H1 (cell line): Measurements from ENCODE around the gene TUBB8. TPM values are rescaled to one million over a fixed set of nuclear protein-coding genes. Genes with fewer than 3 reads are reported as not detected.

ENCODE experiments used
- POLR2A ChIP-seq, 2 experiments: IDR thresholded peaks; 1 replicate in 1 of 2; 2 replicates in 1 of 2; pipeline ENCODE4 v1.6.1; 2011; ENCODE audit warnings: low read depth in 2 of 2, low read length in 2 of 2, mild to moderate bottlenecking in 2 of 2; ENCODE audit errors: control extremely low read depth in 1 of 2
- polyA plus RNA-seq, 7 experiments: library from polyadenylated mRNA; depleted of rRNA in 3 of 7; stranded (reverse) in 5 of 7; unstranded in 2 of 7; fragments of >200 nt in 5 of 7; fragments of 200-250 nt in 2 of 7; gene quantifications; 1 replicate in 5 of 7; 2 replicates in 1 of 7; 4 replicates in 1 of 7; pipeline versions ENCODE4 v1.2.1 to v1.2.3, GENCODE V29; 2011 to 2013; ENCODE audit warnings: missing spikeins in 2 of 7, mixed read lengths in 2 of 7
- total RNA-seq: library from RNA; stranded (reverse); fragmentation: NEBNext Ultra II Directional; extraction: Animal tissue kit (Norgen Biotek cat#: 25700); gene quantifications from 2 replicates; pipeline ENCODE4 v1.2.1, GENCODE V29; 2021
- TF ChIP-seq, protein P1 (sequence below): fragments of 300-600 bp; sonication (generic); IDR thresholded peaks from 2 replicates; pipeline ENCODE4 v1.7.1; 2012; ENCODE audit warnings: low read length, moderate library complexity, mild to moderate bottlenecking, inconsistent platforms; ENCODE audit not compliant: insufficient replicate concordance

TUBB8 gene
- total and polyA plus RNA-seq, 2 of the 8 experiments (the other 6 are each of a cell fraction or from before 2014, with no cell fraction given): 1.4 to 1.5 TPM

DNA sequence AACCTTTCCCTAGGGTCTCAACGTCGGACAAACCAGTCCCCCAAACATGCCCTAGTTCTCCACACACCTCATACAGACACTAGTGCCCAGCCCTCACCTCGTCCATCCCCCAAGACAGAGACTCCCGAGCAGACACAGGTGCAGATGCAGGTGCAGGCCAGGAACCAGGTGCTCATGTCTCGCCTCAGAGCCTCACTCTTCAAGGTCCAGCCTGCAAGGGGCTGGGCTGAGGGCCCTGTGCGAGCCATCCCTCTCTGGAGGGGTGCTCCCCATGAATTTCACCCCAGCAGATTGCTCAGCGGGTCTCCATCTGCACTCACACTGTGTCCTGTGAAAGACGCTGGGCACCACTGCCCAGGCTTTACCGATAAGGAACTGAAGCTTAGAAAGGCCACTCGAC is 36.9 kb upstream of the TUBB8 start (continued):
- TF ChIP-seq, protein P1, sequence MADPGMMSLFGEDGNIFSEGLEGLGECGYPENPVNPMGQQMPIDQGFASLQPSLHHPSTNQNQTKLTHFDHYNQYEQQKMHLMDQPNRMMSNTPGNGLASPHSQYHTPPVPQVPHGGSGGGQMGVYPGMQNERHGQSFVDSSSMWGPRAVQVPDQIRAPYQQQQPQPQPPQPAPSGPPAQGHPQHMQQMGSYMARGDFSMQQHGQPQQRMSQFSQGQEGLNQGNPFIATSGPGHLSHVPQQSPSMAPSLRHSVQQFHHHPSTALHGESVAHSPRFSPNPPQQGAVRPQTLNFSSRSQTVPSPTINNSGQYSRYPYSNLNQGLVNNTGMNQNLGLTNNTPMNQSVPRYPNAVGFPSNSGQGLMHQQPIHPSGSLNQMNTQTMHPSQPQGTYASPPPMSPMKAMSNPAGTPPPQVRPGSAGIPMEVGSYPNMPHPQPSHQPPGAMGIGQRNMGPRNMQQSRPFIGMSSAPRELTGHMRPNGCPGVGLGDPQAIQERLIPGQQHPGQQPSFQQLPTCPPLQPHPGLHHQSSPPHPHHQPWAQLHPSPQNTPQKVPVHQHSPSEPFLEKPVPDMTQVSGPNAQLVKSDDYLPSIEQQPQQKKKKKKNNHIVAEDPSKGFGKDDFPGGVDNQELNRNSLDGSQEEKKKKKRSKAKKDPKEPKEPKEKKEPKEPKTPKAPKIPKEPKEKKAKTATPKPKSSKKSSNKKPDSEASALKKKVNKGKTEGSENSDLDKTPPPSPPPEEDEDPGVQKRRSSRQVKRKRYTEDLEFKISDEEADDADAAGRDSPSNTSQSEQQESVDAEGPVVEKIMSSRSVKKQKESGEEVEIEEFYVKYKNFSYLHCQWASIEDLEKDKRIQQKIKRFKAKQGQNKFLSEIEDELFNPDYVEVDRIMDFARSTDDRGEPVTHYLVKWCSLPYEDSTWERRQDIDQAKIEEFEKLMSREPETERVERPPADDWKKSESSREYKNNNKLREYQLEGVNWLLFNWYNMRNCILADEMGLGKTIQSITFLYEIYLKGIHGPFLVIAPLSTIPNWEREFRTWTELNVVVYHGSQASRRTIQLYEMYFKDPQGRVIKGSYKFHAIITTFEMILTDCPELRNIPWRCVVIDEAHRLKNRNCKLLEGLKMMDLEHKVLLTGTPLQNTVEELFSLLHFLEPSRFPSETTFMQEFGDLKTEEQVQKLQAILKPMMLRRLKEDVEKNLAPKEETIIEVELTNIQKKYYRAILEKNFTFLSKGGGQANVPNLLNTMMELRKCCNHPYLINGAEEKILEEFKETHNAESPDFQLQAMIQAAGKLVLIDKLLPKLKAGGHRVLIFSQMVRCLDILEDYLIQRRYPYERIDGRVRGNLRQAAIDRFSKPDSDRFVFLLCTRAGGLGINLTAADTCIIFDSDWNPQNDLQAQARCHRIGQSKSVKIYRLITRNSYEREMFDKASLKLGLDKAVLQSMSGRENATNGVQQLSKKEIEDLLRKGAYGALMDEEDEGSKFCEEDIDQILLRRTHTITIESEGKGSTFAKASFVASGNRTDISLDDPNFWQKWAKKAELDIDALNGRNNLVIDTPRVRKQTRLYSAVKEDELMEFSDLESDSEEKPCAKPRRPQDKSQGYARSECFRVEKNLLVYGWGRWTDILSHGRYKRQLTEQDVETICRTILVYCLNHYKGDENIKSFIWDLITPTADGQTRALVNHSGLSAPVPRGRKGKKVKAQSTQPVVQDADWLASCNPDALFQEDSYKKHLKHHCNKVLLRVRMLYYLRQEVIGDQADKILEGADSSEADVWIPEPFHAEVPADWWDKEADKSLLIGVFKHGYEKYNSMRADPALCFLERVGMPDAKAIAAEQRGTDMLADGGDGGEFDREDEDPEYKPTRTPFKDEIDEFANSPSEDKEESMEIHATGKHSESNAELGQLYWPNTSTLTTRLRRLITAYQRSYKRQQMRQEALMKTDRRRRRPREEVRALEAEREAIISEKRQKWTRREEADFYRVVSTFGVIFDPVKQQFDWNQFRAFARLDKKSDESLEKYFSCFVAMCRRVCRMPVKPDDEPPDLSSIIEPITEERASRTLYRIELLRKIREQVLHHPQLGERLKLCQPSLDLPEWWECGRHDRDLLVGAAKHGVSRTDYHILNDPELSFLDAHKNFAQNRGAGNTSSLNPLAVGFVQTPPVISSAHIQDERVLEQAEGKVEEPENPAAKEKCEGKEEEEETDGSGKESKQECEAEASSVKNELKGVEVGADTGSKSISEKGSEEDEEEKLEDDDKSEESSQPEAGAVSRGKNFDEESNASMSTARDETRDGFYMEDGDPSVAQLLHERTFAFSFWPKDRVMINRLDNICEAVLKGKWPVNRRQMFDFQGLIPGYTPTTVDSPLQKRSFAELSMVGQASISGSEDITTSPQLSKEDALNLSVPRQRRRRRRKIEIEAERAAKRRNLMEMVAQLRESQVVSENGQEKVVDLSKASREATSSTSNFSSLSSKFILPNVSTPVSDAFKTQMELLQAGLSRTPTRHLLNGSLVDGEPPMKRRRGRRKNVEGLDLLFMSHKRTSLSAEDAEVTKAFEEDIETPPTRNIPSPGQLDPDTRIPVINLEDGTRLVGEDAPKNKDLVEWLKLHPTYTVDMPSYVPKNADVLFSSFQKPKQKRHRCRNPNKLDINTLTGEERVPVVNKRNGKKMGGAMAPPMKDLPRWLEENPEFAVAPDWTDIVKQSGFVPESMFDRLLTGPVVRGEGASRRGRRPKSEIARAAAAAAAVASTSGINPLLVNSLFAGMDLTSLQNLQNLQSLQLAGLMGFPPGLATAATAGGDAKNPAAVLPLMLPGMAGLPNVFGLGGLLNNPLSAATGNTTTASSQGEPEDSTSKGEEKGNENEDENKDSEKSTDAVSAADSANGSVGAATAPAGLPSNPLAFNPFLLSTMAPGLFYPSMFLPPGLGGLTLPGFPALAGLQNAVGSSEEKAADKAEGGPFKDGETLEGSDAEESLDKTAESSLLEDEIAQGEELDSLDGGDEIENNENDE: no peak
- TF ChIP-seq POLR2A (IDR thresholded peaks at IDR 0.05; ENCODE audit: control extremely low read depth in 1 of 2, low read depth in 2 of 2, low read length in 2 of 2): no peak
